HUES48 (cell line): ENCODE data around the gene SNTG2.

Experiments used
- H3K27ac ChIP-seq: one replicate; pipeline ENCODE4 v1.7.0; 2013; ENCODE audit warnings: low read depth, low read length, inconsistent platforms
- H3K27me3 ChIP-seq: 2 replicates; pipeline ENCODE4 v1.6.1; 2013; ENCODE audit warnings: mild to moderate bottlenecking, low read length; ENCODE audit not compliant: control insufficient read depth, insufficient read depth
- H3K36me3 ChIP-seq: 2 replicates; pipeline ENCODE4 v1.6.1; 2013; ENCODE audit warnings: low read length; ENCODE audit not compliant: control insufficient read depth, insufficient read depth
- H3K4me1 ChIP-seq: 2 replicates; pipeline ENCODE4 v1.6.1; 2013; ENCODE audit warnings: mild to moderate bottlenecking, low read length; ENCODE audit not compliant: control insufficient read depth, insufficient read depth
- H3K4me3 ChIP-seq: 2 replicates; pipeline ENCODE4 v1.5.1; 2013; ENCODE audit warnings: mild to moderate bottlenecking, low read depth, low read length
- H3K9ac ChIP-seq: 2 replicates; pipeline ENCODE4 v1.6.1; 2013; ENCODE audit warnings: mild to moderate bottlenecking, low read depth, low read length, moderate library complexity
- H3K9me3 ChIP-seq: 2 replicates; pipeline ENCODE4 v1.6.1; 2013; ENCODE audit warnings: low read length; ENCODE audit not compliant: control insufficient read depth, insufficient read depth

The SNTG2 gene

DNA sequence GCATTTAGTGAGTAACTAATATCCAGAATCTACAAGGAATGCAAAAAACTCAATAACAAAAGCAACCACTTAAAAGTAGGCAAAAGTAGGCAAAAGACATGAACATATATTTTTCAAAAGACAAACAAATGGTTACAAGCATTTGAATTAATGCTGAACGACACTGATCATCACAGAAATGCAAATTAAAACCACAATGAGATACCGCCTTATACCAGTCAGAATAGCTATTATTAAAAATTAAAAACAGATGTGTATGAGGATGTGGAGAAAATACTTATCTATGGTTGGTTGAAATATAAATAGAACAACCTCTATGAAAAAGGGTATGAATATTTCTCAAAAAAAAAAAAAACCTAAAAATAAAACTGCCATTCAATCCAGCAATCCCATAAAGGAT, 51.7 kb downstream of the SNTG2 start:
- Histone ChIP-seq H3K36me3 (peaks cover 6% of the 10 kb centered on the region; the same call in 1 of the 2 replicates), H3K9ac (no peak overlapping the region), H3K27ac (no peak overlapping the region), H3K9me3 (no peaks in the 10 kb centered on the region), H3K4me3 (no peak overlapping the region), H3K4me1 (no peaks in the 10 kb centered on the region), H3K27me3 (no peaks in the 10 kb centered on the region)

DNA sequence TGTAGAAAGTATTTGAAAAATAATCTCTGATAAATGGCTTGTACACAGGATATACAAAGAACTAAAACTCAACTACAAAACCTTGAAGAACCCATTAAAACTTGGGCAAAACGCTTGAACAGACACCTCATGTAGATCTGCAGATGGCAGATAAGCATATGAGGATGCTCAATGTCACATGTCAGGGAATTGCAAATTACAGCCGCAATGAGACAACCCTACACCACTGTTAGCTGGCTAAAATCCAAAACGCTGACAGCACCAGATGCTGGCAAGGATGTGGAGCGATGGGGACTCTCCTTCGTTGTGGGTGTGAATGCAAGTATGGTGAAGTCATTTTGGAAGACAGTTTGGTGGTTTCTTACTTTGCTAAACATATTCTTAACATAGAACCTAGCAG, 53.7 kb downstream of the SNTG2 start:
- Histone ChIP-seq H3K9ac (no peak overlapping the region), H3K27me3 (no peaks in the 10 kb centered on the region), H3K9me3 (no peaks in the 10 kb centered on the region), H3K27ac (no peak overlapping the region), H3K4me3 (no peak overlapping the region), H3K4me1 (no peaks in the 10 kb centered on the region), H3K36me3 (no peaks in the 10 kb centered on the region)

- Histone ChIP-seq H3K27me3 (no peaks in the 10 kb centered on the region), H3K4me1 (0 out of 2 replicates have a peak, but pooled peaks cover 4% of the 10 kb centered on the region), H3K9me3 (no peaks in the 10 kb centered on the region), H3K27ac (no peak overlapping the region), H3K4me3 (no peak overlapping the region), H3K36me3 (no peaks in the 10 kb centered on the region), H3K9ac (no peak overlapping the region)
Measured at GRCh38 chr2:1010415-1010930, 59.8 kb downstream of the SNTG2 start.

- Histone ChIP-seq H3K27me3 (no peaks in the 10 kb centered on the region), H3K4me1 (0 out of 2 replicates have a peak, but pooled peaks cover 4% of the 10 kb centered on the region), H3K27ac (no peak overlapping the region), H3K4me3 (no peak overlapping the region), H3K9ac (no peak overlapping the region), H3K9me3 (no peaks in the 10 kb centered on the region), H3K36me3 (no peaks in the 10 kb centered on the region)
Measured at GRCh38 chr2:1011006-1011405, 60.4 kb downstream of the SNTG2 start.

DNA sequence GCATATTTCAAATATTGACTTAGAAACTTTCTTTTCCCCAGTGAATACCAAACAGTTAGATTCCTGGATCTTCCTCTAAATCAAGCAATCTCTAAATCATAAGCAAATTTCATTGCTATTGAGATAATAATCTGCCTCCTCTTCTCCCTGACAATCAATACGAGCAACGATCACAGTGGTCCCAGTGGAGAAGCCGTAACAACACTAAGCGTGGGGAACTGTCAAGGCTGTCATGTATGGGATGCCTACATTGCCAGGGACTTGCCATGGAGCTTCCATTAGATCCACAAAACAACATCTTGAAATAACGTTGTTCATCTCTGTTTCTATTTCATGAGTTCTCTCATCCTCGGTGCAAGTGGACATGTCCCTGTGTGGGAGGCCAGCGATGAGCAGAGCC, 61.3 kb downstream of the SNTG2 start:
- H3K27me3 ChIP-seq, result no peaks in the 10 kb centered on the region
- no peak overlapping the region for H3K4me3 ChIP-seq
- 0 out of 2 replicates have a peak, but pooled peaks cover 4% of the 10 kb centered on the region for H3K4me1 ChIP-seq
- H3K9me3 ChIP-seq, result no peaks in the 10 kb centered on the region
- H3K27ac ChIP-seq, result no peak overlapping the region
- no peak overlapping the region for H3K9ac ChIP-seq
- 0 out of 2 replicates have a peak, but pooled peaks cover 1% of the 10 kb centered on the region for H3K36me3 ChIP-seq

- Histone ChIP-seq H3K4me3 (no peak overlapping the region), H3K9ac (no peak overlapping the region), H3K4me1 (0 out of 2 replicates have a peak, but pooled peaks cover 9% of the 10 kb centered on the region), H3K27ac (no peak overlapping the region), H3K36me3 (0 out of 2 replicates have a peak, but pooled peaks cover 5% of the 10 kb centered on the region), H3K9me3 (no peaks in the 10 kb centered on the region), H3K27me3 (no peaks in the 10 kb centered on the region)
Measured at GRCh38 chr2:1014802-1015201, 64.2 kb downstream of the SNTG2 start.

- Histone ChIP-seq H3K27me3 (no peaks in the 10 kb centered on the region), H3K4me3 (no peak overlapping the region), H3K4me1 (0 out of 2 replicates have a peak, but pooled peaks cover 9% of the 10 kb centered on the region), H3K36me3 (peaks cover 5% of the 10 kb centered on the region; the same call in 1 of the 2 replicates), H3K27ac (no peak overlapping the region), H3K9ac (no peak overlapping the region), H3K9me3 (no peaks in the 10 kb centered on the region)
Measured at GRCh38 chr2:1016500-1016899, 65.9 kb downstream of the SNTG2 start.

GRCh38 chr2:1017827-1018226, 67.2 kb downstream of the SNTG2 start:
- Histone ChIP-seq H3K4me3 (no peak overlapping the region), H3K4me1 (0 out of 2 replicates have a peak, but pooled peaks cover 9% of the 10 kb centered on the region), H3K9me3 (no peaks in the 10 kb centered on the region), H3K36me3 (peaks cover 5% of the 10 kb centered on the region; the same call in 1 of the 2 replicates), H3K27me3 (no peaks in the 10 kb centered on the region), H3K9ac (no peak overlapping the region), H3K27ac (no peak overlapping the region)

GRCh38 chr2:1020206-1020605, 69.6 kb downstream of the SNTG2 start:
- peaks cover 5% of the 10 kb centered on the region; the same call in 1 of the 2 replicates for H3K36me3 ChIP-seq
- no peak overlapping the region for H3K9ac ChIP-seq
- H3K27ac ChIP-seq, result no peak overlapping the region
- 0 out of 2 replicates have a peak, but pooled peaks cover 5% of the 10 kb centered on the region for H3K4me1 ChIP-seq
- H3K9me3 ChIP-seq, result no peaks in the 10 kb centered on the region
- H3K27me3 ChIP-seq, result no peaks in the 10 kb centered on the region
- H3K4me3 ChIP-seq, result no peak overlapping the region

GRCh38 chr2:1022178-1022577, 71.5 kb downstream of the SNTG2 start:
- Histone ChIP-seq H3K9me3 (no peaks in the 10 kb centered on the region), H3K4me3 (no peak overlapping the region)

DNA sequence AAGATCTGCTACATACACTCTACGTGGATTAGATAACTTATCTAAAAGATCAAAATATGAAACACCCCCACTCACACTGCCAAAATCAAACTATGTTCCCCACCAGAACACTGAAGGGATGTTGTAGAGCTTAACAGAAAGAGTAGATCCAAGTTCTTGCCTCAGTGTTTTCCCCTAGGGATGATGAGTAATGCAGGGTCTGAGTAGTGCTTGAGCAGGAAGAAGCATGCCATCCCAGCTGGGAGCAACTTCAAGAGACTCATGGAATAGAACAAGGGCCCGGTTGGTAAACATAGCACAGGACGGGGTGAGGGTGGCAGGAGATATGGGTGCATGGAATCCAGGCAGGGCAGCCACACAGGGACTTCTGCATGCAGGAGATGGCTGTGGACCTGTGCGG, 74.3 kb downstream of the SNTG2 start:
- Histone ChIP-seq H3K36me3 (peaks cover 3% of the 10 kb centered on the region), H3K27me3 (no peaks in the 10 kb centered on the region), H3K27ac (no peak overlapping the region), H3K9ac (no peak overlapping the region), H3K4me3 (no peak overlapping the region), H3K4me1 (peaks cover 8% of the 10 kb centered on the region), H3K9me3 (no peaks in the 10 kb centered on the region)

More at GRCh38 chr2:1022178-1022577, 71.5 kb downstream of the SNTG2 start:
- 0 out of 2 replicates have a peak, but pooled peaks cover 5% of the 10 kb centered on the region for H3K4me1 ChIP-seq
- H3K36me3 ChIP-seq, result peaks cover 5% of the 10 kb centered on the region
- no peak overlapping the region for H3K9ac ChIP-seq
- H3K27me3 ChIP-seq, result no peaks in the 10 kb centered on the region
- H3K27ac ChIP-seq, result no peak overlapping the region
